Right kidney (tissue), 1 donor: ENCODE results near the gene BAZ2B.
A peak's percentile ranks its signal among the peaks of the same experiment; 100 is the strongest.

Experiments
- DNase-seq: peaks from one replicate; pipeline ENCODE4 v3.0.0-alpha.2; 2016

BAZ2B gene

GRCh38 chr2:159617646-159618045, 1.3 kb upstream of the BAZ2B start:
- DNase-seq = no peak

DNA sequence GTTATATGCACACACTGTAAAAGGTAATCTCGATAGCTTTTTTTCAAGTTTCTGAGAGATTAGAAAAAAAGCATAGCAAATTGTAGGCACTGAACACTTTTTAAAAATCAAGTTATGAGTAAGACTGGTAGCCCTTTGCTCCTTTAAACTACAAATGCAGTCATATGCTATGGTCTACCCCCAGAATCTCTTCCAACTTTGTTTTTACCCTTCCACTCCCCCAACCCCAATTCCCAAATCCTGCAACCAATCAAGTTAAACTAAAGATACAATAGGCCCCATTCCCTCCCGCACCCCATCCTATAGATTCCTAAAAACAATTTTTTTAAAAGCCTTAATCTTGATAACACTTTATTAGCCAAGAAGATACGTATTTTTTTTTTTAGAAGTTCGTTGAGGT, 752 bp upstream of the BAZ2B start:
- no peak for DNase-seq

GRCh38 chr2:159615367-159616285, 722 bp downstream of the BAZ2B start:
- peak; percentile 95 for DNase-seq

DNA sequence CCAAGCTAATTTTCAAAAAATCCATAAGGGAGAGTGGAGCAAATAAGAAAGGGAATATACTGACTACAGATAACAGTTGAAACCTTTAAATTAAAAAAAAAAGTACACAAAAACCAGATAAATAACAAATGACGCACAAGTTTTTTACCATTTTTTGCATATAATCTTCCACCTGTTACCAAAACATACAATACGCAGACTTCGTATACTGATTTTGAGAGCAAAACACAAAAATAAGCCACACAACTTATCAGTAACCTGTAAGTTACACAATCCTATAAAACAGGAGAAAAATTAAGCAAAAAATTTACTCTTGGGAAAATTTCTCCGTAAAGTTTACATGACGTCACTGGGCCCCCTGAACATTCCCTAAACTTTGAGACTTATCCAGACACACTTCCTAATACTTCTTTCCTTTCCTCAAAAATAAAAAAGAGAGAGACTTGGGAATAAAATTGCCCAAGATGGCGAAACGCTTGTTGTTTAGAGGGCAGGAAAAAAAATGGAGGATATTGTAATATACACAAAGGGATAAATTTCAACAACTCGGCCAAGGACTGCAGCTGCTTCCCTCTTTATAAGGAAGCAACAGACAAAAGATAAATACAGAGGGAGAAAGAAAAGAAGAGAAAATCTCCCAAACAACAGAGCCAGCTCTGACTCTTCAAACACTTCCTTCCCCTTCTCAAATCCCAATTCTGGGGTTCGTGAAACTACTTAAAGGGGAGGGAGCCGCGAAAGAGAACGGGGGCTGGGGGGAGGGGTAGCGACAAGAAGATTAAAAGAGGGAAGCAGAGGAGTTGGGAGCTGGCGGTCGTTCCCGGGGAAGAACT, 1.6 kb downstream of the BAZ2B start:
- peak; percentile 89 for DNase-seq

GRCh38 chr2:159613651-159614285, 2.6 kb downstream of the BAZ2B start:
- DNase-seq = no peak

- no peak for DNase-seq
Observed at GRCh38 chr2:159613091-159613490, 3.3 kb downstream of the BAZ2B start.

DNA sequence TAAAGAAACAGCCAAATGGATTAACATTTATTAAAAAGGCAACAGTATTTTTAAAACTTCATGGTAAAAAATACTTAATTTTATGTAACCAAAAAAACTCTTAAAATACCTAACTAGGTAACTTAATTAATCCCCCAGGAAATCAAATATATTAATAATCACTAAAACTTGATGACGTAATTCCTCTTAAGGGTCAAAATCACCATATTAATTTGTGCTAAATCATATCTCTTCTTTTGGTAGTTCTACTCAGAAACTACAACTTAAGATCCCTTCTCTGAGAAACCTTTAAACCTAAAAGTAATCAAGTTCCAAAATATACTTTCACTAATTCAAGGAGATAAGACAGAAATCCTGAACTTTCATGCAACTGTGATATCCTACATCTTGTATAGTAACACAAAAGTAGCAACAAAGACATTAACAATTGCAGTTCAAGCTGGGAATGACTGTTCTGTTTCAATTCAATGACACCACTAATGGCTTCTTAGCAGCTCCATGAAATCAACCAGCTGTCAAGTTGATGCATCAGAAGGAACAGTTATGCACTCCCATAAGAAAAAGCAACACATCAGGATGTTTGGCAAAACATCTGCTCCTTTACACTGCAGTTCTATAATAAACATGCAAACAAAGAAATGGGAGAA, 4.0 kb downstream of the BAZ2B start:
- DNase-seq = no peak

DNA sequence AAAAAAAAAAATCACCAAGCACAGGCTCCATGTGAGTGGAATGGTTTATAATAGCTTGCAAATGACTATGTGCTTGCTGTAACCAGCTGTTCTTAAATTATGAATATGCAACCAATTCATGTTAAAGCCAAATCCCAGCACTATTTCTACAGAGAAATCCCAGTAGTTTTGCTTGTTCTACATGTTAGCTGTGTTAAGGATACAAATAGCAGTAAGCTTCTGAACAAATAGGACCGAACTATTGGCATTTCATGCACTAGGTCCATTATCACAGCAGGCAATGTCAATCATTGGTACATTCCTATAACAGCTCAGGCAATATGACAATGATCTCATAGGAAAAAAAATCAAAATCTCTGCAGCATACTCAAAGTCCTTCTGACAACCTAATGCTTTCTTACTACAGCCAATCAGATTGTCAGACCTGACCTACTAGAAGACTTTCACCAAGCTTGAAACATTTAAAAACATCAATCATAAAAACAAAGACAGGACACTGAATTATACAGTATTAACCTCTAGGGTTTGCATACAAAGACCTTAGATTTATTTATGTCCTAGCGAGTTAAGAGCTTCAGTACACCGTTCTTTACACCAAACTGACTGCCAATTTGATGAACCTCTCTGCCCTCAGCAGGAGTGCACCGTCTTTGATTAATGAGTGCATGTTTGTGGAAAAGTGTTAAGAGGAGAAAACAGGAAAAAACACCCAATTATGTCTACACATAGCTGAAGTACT, 6.4 kb downstream of the BAZ2B start:
- no peak for DNase-seq

- no peak for DNase-seq
Observed at GRCh38 chr2:159608723-159609308, 7.5 kb downstream of the BAZ2B start.

DNA sequence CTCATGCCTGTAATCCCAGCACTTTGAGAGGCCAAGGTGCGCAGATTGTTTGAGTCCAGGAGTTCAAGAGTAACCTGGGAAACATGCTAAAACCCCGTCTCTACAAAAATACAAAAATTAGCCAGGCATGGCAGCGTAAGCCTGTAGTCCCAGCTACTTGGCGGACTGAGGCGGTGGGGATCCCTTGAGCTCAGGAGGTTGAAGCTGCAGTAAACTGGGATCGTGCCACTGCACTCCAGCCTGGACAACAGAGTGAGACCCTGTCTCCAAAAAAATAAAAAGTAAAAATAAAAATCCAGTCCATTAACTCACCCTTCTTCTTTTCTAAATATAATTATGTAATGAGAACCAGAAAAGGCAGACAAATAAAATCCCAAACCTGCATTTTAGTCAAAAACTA, 8.2 kb downstream of the BAZ2B start:
- no peak for DNase-seq

- DNase-seq = no peak
Observed at GRCh38 chr2:159606287-159606686, 10.1 kb downstream of the BAZ2B start.

DNA sequence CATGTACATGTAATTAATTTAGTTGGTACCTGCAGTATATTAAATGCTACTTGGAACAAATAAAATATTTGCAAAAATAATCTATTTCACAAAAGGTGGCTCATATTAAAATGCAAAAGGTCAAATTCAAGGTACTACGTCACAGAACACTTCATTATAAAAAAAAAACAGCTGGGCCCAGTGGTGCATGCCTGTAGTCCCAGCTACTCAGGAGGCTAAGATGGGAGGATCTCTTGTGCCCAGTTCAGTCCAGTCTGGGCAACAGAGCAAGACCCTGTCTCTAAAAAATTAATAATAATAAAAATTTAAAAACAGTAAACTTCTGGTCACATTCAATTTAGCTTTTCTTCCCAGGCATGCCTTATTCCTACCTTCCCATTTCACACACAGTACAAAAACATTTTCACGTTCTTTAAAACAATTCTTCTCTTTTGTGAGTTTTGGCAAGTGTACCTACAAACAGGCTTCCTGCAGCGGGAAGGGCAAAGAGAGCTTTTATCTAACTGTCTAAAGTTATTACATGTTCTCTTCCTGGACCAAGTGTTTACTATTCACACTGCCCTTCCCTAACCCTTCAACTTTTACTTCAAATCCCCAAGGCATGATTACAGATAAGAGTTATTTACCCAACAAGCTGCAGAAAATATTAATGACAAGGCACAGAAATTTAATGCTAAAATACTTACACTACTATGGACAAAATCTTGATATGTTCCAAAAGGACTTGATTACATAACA, 10.7 kb downstream of the BAZ2B start:
- DNase-seq = no peak

DNA sequence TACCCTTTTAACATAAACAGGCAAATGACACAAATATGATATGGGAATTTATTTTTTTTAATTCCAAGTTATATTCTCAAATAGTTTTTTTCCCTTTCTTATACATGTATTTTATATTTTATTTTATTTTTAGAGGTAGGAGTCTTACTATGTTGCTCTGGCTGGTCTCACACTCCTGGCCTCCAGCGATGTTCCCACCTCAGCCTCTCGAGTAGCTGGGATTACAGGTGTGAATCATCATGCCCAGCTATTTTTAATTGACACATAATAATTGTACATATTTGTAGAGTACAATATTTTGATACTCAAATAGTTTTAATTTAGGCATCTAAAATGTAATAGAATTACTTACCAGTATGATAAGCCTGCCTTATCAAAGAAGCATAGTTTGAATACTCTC, 12.2 kb downstream of the BAZ2B start:
- no peak for DNase-seq

- no peak for DNase-seq
Observed at GRCh38 chr2:159600752-159601151, 15.6 kb downstream of the BAZ2B start.

GRCh38 chr2:159595410-159596046, 20.8 kb downstream of the BAZ2B start:
- DNase-seq = no peak

- DNase-seq = no peak
Observed at GRCh38 chr2:159592441-159592840, 23.9 kb downstream of the BAZ2B start.

GRCh38 chr2:159591221-159591620, 25.1 kb downstream of the BAZ2B start:
- DNase-seq = no peak

- no peak for DNase-seq
Observed at GRCh38 chr2:159589286-159589685, 27.1 kb downstream of the BAZ2B start.

GRCh38 chr2:159586034-159586433, 30.3 kb downstream of the BAZ2B start:
- no peak for DNase-seq

DNA sequence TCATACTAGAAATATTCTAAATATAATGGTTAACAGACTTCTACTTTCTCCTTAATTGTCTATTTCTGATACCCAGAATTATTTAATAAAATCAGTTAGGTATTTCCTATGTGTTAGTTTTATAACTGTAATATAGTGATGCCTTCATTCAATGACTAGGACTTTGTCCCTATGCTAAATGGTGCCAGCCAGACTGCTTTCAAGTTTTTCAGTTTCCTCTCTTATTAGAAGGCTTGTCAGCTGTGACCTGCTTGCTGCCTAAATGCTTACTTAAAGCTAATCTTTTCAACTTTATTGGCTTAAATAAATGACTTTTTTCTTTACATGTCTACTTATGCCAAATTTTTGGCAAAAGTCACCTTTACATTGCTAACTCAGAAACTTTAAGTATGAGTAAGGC, 30.7 kb downstream of the BAZ2B start:
- no peak for DNase-seq
